GM12874 (cell line): ENCODE measurements around the gene ZNF564.

Source experiments
- CTCF ChIP-seq: IDR thresholded peaks from 2 replicates; pipeline ENCODE4 v1.5.1; 2011; ENCODE audit warnings: low read depth, mild to moderate bottlenecking, control low read depth, low read length, moderate library complexity; ENCODE audit not compliant: insufficient read depth

Gene ZNF564

GRCh38 chr19:12496480-12496879, 54.8 kb downstream of the ZNF564 start:
- TF ChIP-seq CTCF: no peak

GRCh38 chr19:12495002-12495802, 56.1 kb downstream of the ZNF564 start:
- TF ChIP-seq CTCF: peak; percentile 18; the same call in 1 of the 2 replicates

DNA sequence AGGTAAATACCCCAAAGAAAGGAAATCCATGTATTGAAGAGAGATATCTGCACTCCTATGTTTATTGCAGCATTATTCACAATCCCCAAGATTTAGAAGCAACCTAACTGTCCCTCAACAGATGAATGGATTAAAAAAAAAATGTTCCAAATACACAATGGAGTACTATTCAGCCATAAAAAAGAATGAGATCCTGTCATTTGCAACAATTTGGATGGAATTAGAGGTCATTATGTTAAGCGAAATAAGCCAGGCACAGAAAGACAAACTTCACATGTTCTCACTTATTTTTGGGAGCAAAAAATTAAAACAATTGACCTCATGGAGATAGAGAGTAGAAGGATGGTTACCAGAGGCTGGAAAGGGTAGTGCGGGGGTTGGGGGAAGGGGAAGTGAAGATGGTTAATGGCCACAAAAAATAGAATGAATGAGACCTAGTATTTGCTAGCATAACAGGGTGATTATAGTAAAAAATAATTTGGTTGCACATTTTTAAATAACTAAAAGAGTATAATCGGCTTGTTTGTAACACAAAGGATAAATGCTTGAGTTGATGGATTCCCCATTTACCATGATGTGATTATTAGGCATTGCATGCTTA, 56.9 kb downstream of the ZNF564 start:
- no peak for TF ChIP-seq CTCF

DNA sequence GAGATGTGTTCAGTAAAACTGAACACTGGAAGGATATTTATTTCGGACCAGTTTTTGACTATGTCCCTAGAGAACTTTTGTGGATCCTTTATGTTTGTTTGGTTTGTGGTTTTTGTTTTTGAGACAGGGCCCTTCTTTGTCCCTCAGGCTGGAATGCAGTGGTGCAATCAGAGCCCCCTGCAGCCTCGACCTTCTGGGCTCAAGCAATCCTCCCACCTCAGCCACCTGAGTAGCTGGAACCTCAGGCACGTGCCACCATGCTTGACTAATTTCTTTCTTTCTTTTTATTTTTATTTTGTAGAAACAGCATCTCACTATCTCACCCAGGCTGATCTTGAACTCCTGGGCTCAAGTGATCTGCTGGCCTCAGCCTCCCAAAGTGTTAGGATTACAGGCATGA, 65.7 kb downstream of the ZNF564 start:
- TF ChIP-seq CTCF: no peak

DNA sequence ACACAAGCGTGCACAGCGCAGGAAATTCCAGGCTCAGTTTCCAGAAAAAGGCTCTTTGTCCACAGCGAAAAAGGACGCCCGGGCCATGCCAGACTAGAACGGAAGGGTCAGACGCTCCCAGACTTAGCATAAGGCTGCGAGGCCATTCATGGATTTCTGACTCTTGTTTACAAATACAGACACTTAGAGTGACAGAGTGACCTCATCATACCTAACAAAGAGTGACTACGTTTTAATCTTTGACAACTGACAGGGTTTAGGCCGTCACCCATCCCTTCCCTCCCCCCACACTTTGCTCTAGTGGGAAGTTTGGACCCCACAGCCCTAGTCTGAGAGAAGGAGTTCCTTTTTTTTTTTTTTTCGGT, 66.2 kb downstream of the ZNF564 start:
- no peak for TF ChIP-seq CTCF

- no peak for TF ChIP-seq CTCF
These were observed 66.8 kb downstream of the ZNF564 start, which contains the start of gene ZNF709 for GRCh38 chr19:12484371-12485051. Gene ZNF709, minus strand, starts transcription at chr19:12484816. Its CDS starts 159 bp downstream, at chr19:12484657.

DNA sequence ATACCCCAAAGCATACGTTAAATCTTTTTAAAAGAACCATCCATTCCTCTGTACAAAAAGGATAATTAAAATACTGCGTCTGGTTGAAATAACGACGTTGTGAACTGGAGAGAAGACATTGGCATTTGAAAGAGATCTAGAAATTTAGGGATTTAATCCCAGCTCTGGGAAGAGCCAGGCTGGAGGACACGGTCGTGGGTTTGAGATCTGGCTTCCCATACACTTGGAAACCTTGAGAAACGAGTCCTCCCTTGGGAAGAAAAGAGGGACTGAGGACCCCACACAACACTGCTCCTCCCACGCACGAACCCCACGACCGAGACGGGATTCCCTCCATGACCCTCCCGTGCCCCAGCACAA, 67.3 kb downstream of the ZNF564 start:
- TF ChIP-seq CTCF: no peak
